Measurements from ENCODE around the gene SCNM1.

Gene SCNM1

GRCh38 chr1:151147132-151147503, 18.8 kb upstream of the SCNM1 start:
- no peak for FAIRE-seq
- DNase-seq (ENCODE audit: insufficient read length, low spot score) = no peak

GRCh38 chr1:151147665-151148064, 18.3 kb upstream of the SCNM1 start:
- FAIRE-seq (no peak), DNase-seq (ENCODE audit: insufficient read length, low spot score) (no peak)
- no peak for TF ChIP-seq CTCF (IDR thresholded peaks at IDR 0.05; ENCODE audit: insufficient read depth, missing control alignments)

More at GRCh38 chr1:151147132-151147503, 18.8 kb upstream of the SCNM1 start:
- TF ChIP-seq CTCF (IDR thresholded peaks at IDR 0.05; ENCODE audit: insufficient read depth, missing control alignments) = no peak

GRCh38 chr1:151156515-151156819, 9.5 kb upstream of the SCNM1 start, which contains the start of gene TNFAIP8L2:
Gene TNFAIP8L2, plus strand, starts transcription at chr1:151156649. Its CDS starts 2,049 bp downstream, at chr1:151158698.
- FAIRE-seq (no peak), DNase-seq (ENCODE audit: insufficient read length, low spot score) (no peak)
- no peak for TF ChIP-seq CTCF (IDR thresholded peaks at IDR 0.05; ENCODE audit: insufficient read depth, missing control alignments)

- DNase-seq (ENCODE audit: insufficient read length, low spot score) = no peak
- TF ChIP-seq CTCF (IDR thresholded peaks at IDR 0.05; ENCODE audit: insufficient read depth, missing control alignments) = no peak
- no peak for FAIRE-seq
These were observed 8.8 kb upstream of the SCNM1 start for GRCh38 chr1:151157067-151157531.

GRCh38 chr1:151158326-151158725, 7.6 kb upstream of the SCNM1 start:
- no peak for TF ChIP-seq CTCF (IDR thresholded peaks at IDR 0.05; ENCODE audit: insufficient read depth, missing control alignments)

GRCh38 chr1:151158751-151159251, 7.1 kb upstream of the SCNM1 start:
- no peak for TF ChIP-seq CTCF (IDR thresholded peaks at IDR 0.05; ENCODE audit: insufficient read depth, missing control alignments)
- FAIRE-seq (no peak), DNase-seq (ENCODE audit: insufficient read length, low spot score) (no peak)

More at GRCh38 chr1:151158326-151158725, 7.6 kb upstream of the SCNM1 start:
- DNase-seq (ENCODE audit: insufficient read length, low spot score) (no peak), FAIRE-seq (no peak)

GRCh38 chr1:151159373-151159772, 6.6 kb upstream of the SCNM1 start:
- DNase-seq (ENCODE audit: insufficient read length, low spot score) (no peak), FAIRE-seq (no peak)
- TF ChIP-seq CTCF (IDR thresholded peaks at IDR 0.05; ENCODE audit: insufficient read depth, missing control alignments) = no peak

Data from D721Med (cell line).